Ishikawa (cell line): ENCODE measurements around the gene ACADL.

Experiments used
- CEBPB ChIP-seq: IDR thresholded peaks from 2 replicates; pipeline ENCODE4 v1.6.1; 2012
- CREB1 ChIP-seq: IDR thresholded peaks from 2 replicates; pipeline ENCODE4 v1.6.1; 2012; ENCODE audit warnings: low read depth
- EGR1 ChIP-seq: IDR thresholded peaks from 2 replicates; pipeline ENCODE4 v1.6.1; 2012
- EP300 ChIP-seq: IDR thresholded peaks from 2 replicates; pipeline ENCODE4 v1.6.1; 2012; ENCODE audit warnings: borderline replicate concordance
- FOXM1 ChIP-seq: IDR thresholded peaks from 2 replicates; pipeline ENCODE4 v1.6.1; 2012; ENCODE audit warnings: low read depth, borderline replicate concordance
- NFIC ChIP-seq: IDR thresholded peaks from 2 replicates; pipeline ENCODE4 v1.6.1; 2012
- RAD21 ChIP-seq: IDR thresholded peaks from 2 replicates; pipeline ENCODE4 v1.6.1; 2012; ENCODE audit warnings: low read depth
- TAF1 ChIP-seq: IDR thresholded peaks from 2 replicates; pipeline ENCODE4 v1.6.1; 2012; ENCODE audit warnings: low read depth, mild to moderate bottlenecking
- TCF12 ChIP-seq: IDR thresholded peaks from 2 replicates; pipeline ENCODE4 v1.6.1; 2012; ENCODE audit warnings: low read depth
- TEAD4 ChIP-seq: IDR thresholded peaks from 2 replicates; pipeline ENCODE4 v1.6.1; 2012
- YY1 ChIP-seq: IDR thresholded peaks from 2 replicates; pipeline ENCODE4 v1.6.1; 2012; ENCODE audit warnings: low read depth
- ZBTB7A ChIP-seq: IDR thresholded peaks from 2 replicates; pipeline ENCODE4 v1.6.1; 2012; ENCODE audit warnings: low read depth
- TF ChIP-seq, protein P1 (sequence below): IDR thresholded peaks from 2 replicates; pipeline ENCODE4 v1.6.1; 2012
- TF ChIP-seq, protein P2 (sequence below): IDR thresholded peaks from 2 replicates; pipeline ENCODE4 v1.6.1; 2012
- TF ChIP-seq, protein P3 (sequence below): IDR thresholded peaks from 2 replicates; pipeline ENCODE4 v1.6.1; 2012; ENCODE audit warnings: low read depth, mild to moderate bottlenecking

Gene ACADL

DNA sequence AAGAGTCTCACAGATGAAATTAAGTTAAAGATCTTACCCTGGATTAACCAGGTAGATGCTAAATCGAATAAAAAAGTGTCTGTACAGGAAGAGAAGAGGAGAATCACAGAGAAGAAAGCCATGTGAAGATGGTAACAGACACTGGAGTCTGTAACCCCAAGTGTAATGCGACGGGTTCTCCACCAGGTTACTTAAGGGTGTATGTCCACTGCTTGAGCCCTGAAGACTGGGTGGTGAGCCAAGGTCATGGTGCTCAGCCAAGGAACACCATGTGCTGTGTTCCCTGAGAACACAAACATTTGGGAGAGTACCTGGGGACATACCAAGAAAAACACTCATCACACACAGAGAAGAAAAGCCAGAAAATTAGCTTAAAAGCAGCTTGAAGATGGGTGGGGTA, 8.2 kb upstream of the ACADL start:
- TF ChIP-seq TEAD4 (no peak), CREB1 (no peak), NFIC (no peak), TAF1 (no peak), YY1 (no peak), FOXM1 (no peak), EGR1 (no peak), CEBPB (no peak), ZBTB7A (no peak), RAD21 (no peak), EP300 (no peak), TCF12 (no peak)
- TF ChIP-seq, protein P1, sequence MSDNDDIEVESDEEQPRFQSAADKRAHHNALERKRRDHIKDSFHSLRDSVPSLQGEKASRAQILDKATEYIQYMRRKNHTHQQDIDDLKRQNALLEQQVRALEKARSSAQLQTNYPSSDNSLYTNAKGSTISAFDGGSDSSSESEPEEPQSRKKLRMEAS: no peak
- TF ChIP-seq, protein P2, sequence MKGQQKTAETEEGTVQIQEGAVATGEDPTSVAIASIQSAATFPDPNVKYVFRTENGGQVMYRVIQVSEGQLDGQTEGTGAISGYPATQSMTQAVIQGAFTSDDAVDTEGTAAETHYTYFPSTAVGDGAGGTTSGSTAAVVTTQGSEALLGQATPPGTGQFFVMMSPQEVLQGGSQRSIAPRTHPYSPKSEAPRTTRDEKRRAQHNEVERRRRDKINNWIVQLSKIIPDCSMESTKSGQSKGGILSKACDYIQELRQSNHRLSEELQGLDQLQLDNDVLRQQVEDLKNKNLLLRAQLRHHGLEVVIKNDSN: no peak
- TF ChIP-seq, protein P3, sequence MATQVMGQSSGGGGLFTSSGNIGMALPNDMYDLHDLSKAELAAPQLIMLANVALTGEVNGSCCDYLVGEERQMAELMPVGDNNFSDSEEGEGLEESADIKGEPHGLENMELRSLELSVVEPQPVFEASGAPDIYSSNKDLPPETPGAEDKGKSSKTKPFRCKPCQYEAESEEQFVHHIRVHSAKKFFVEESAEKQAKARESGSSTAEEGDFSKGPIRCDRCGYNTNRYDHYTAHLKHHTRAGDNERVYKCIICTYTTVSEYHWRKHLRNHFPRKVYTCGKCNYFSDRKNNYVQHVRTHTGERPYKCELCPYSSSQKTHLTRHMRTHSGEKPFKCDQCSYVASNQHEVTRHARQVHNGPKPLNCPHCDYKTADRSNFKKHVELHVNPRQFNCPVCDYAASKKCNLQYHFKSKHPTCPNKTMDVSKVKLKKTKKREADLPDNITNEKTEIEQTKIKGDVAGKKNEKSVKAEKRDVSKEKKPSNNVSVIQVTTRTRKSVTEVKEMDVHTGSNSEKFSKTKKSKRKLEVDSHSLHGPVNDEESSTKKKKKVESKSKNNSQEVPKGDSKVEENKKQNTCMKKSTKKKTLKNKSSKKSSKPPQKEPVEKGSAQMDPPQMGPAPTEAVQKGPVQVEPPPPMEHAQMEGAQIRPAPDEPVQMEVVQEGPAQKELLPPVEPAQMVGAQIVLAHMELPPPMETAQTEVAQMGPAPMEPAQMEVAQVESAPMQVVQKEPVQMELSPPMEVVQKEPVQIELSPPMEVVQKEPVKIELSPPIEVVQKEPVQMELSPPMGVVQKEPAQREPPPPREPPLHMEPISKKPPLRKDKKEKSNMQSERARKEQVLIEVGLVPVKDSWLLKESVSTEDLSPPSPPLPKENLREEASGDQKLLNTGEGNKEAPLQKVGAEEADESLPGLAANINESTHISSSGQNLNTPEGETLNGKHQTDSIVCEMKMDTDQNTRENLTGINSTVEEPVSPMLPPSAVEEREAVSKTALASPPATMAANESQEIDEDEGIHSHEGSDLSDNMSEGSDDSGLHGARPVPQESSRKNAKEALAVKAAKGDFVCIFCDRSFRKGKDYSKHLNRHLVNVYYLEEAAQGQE: no peak

DNA sequence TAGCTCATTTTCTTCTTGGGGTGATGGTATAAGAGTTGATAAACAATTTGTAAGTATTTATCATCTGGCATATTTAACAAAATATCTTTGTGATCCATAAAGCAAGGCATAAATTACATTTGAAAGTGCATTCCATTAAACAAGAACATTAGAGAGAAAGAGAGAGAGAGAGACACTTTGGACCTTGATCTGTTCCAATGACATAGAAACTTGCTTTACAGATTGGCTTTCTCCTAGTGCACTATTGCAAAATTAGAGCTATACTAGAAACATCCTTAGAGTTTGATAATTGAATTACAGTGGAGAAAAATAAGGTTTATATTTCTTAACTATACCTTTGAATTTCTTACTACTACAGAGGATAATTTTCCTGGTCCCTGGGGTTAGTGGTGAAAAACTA, 5.7 kb upstream of the ACADL start:
- TF ChIP-seq RAD21: no peak
- no peak for TF ChIP-seq FOXM1
- TF ChIP-seq NFIC: no peak
- no peak for TF ChIP-seq EP300
- no peak for TF ChIP-seq TEAD4
- TF ChIP-seq ZBTB7A: no peak
- TF ChIP-seq, protein P2: no peak
- no peak for TF ChIP-seq YY1
- TF ChIP-seq, protein P3: no peak
- TF ChIP-seq, protein P1: no peak
- no peak for TF ChIP-seq CEBPB
- no peak for TF ChIP-seq TAF1

DNA sequence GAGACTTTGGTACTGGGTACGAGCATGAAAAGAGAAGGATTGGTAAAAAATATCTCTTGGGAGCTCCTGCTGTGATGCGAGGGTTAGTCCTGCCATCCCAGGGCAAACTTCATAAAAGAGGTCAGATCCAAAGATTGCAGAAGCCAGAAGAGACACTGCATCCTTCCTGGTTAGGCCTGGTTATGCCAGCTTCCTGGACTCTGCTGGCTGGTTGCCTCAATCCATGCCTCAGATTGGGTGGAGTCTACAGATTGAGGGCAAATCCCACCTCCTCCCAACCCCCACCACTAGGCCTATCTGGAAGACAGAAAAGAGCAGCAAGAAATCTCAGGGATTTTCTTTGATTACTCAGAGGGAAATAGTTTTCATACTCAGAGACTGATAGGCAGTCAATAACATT, 5.3 kb upstream of the ACADL start:
- no peak for TF ChIP-seq ZBTB7A
- TF ChIP-seq TEAD4: no peak
- no peak for TF ChIP-seq FOXM1
- no peak for TF ChIP-seq RAD21
- TF ChIP-seq YY1: no peak
- TF ChIP-seq CEBPB: no peak
- no peak for TF ChIP-seq EP300

DNA sequence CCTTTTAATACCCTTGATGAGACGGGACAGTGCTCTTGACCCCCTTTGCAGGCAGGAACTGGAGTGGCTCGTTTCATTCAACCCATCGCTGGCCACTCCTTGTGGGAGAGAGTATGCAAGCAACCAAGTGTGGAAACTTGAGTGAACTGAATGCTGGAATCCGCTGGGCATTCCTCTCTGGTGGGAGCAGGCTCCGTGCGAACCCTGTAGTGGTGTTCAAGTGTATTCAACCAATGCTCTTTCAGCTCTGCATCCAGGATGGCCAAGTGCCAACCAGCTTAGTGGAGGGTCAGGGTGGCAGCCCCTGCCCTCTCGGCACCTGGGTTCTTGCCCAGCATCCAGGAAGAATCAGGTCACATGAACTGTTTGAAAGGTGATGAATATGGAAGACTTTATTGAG, 3.3 kb upstream of the ACADL start:
- no peak for TF ChIP-seq TAF1
- TF ChIP-seq, protein P1: no peak
- no peak for TF ChIP-seq FOXM1
- TF ChIP-seq YY1: no peak

DNA sequence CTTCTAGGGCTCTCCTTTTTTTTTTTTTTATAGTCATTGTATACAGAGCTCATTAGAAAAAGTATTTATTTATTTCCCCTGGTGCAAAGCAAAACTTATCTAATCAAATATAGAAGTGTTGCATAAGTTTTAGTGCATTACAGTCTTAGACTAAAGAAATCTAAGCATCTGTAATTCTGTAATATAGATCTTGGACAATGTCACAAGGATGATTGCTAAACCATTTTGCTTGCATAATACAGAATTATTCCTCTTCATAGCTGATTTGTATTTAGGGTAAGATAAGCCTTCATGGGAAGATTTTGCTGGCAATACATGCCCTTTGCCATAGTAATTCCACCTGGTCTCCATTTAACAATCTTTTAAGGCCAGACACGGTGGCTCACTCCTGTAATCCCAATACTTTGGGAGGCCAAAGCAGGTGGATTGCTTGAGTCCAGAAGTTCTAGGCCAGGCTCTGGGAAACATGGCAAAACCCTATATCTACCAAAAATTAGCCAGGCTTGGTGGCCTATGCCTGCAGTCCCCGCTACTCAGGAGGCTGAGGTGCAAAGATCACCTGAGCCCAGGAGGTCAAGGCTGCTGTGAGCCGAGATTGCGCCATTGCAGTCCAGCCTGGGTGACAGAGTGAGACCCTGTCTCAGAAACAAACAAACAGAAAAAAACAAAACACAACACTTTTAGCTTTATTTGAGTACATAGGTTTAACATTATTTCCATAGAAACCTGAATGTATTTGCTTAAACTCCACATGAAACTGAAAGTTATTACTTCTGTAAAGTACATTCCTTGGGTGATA, 2.2 kb upstream of the ACADL start:
- TF ChIP-seq EP300 (no peak), TAF1 (no peak), FOXM1 (no peak), RAD21 (no peak), TCF12 (no peak), CEBPB (no peak), EGR1 (no peak), NFIC (no peak), CREB1 (no peak), YY1 (no peak), TEAD4 (no peak), ZBTB7A (no peak)
- TF ChIP-seq, protein P3: no peak
- TF ChIP-seq, protein P2: no peak
- TF ChIP-seq, protein P1: no peak
